GM12873 (cell line): ENCODE measurements around the gene PSD4.

Source experiments
- TF ChIP-seq, protein P1 (sequence below): IDR thresholded peaks from 2 replicates; pipeline ENCODE4 v1.5.1; 2012; ENCODE audit warnings: low read depth, mild to moderate bottlenecking, moderate library complexity, low read length, control low read depth; ENCODE audit not compliant: insufficient read depth; ENCODE audit errors: missing control alignments

PSD4 gene

DNA sequence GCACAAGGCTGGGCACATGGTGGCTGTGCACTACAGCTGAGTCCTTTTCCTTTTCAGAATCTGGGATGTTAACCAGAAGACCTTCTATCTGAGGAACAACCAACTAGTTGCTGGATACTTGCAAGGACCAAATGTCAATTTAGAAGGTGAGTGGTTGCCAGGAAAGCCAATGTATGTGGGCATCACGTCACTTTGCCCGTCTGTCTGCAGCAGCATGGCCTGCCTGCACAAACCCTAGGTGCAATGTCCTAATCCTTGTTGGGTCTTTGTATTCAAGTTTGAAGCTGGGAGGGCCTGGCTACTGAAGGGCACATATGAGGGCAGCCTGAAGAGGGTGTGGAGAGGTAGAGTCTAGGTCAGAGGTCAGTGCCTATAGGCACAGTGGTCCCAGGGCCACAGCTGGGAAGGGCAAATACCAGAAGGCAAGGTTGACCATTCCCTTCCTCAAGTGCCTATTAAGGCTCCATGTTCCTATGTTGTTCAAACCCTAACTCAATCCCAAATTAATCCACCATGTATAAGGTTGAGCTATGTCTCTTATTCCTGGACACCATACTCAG lies 44.2 kb upstream of the PSD4 start:
- TF ChIP-seq, protein P1, sequence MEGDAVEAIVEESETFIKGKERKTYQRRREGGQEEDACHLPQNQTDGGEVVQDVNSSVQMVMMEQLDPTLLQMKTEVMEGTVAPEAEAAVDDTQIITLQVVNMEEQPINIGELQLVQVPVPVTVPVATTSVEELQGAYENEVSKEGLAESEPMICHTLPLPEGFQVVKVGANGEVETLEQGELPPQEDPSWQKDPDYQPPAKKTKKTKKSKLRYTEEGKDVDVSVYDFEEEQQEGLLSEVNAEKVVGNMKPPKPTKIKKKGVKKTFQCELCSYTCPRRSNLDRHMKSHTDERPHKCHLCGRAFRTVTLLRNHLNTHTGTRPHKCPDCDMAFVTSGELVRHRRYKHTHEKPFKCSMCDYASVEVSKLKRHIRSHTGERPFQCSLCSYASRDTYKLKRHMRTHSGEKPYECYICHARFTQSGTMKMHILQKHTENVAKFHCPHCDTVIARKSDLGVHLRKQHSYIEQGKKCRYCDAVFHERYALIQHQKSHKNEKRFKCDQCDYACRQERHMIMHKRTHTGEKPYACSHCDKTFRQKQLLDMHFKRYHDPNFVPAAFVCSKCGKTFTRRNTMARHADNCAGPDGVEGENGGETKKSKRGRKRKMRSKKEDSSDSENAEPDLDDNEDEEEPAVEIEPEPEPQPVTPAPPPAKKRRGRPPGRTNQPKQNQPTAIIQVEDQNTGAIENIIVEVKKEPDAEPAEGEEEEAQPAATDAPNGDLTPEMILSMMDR = no peak

DNA sequence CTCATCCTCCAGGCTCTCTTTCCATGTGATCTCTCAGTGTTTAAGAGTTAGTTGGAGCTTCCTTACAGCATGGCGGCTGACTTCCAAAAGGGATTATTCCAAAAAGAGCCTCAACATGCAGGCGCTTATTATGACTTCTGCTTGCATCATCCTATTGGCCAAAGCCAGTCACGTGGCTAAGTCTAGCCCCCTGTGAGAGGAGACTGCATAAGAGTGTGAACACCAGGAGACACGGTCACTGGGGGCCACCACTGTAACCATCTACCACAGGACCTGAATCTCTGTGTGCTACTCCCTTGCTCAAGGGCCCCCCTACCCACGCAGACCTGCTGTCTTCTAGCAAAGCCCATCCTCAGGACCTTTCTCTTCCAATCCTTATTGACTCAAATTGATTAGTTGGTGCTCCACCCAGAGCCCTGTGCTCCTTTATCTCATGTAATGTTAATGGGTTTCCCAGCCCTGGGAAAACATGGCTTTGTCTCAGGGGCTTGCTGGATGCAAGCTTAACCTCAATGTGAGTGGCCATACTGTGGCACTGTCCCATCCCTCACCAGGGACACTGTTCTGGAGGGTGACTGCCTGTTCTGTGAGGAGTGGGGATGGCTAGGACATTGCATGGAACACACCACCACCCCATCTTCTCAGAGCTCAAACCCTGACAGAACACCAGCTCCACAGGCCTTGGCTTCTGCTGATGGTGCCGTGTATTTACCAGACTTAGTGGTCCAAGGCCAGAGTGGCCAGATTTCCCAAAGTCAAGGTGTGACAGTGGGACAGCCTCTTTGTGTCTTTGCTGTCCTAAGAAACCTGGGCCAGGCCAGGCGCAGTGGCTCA lies 42.2 kb upstream of the PSD4 start:
- TF ChIP-seq, protein P1 = no peak

DNA sequence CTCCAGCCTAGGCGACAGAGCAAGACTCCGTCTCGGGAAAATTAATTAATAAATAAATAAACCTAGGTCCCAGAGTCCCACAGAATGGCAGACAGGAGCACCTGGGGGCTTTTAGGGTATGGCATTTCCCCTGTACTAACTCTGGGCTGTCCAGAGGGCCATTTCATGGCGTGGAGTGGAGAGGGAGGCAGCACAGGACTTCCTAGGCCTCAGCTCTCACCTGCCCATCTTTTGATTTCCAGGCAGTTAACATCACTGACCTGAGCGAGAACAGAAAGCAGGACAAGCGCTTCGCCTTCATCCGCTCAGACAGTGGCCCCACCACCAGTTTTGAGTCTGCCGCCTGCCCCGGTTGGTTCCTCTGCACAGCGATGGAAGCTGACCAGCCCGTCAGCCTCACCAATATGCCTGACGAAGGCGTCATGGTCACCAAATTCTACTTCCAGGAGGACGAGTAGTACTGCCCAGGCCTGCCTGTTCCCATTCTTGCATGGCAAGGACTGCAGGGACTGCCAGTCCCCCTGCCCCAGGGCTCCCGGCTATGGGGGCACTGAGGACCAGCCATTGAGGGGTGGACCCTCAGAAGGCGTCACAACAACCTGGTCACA lies 41.3 kb upstream of the PSD4 start:
- TF ChIP-seq, protein P1 = no peak

DNA sequence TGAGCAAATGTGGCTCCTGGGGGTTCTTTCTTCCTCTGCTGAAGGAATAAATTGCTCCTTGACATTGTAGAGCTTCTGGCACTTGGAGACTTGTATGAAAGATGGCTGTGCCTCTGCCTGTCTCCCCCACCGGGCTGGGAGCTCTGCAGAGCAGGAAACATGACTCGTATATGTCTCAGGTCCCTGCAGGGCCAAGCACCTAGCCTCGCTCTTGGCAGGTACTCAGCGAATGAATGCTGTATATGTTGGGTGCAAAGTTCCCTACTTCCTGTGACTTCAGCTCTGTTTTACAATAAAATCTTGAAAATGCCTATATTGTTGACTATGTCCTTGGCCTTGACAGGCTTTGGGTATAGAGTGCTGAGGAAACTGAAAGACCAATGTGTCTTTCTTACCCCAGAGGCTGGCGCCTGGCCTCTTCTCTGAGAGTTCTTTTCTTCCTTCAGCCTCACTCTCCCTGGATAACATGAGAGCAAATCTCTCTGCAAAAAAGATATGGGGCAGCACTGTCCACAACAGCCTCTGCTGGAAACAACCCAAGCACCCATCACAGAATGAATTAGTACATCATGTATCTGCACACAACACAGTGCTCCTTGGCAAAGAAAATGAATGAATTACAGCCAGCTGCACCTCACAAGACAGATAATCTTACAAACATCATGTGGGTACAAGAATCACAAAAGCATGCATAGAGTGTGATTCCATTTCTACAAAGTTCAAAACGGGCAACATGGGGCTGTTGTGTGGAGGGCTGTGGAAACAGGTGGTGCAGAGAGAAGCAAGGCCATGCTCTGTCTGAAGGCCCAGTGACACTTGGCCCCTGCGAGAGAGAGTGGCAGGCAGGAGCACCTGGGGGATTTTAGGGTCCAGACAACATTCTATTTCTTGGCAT lies 39.8 kb upstream of the PSD4 start:
- TF ChIP-seq, protein P1 = no peak

DNA sequence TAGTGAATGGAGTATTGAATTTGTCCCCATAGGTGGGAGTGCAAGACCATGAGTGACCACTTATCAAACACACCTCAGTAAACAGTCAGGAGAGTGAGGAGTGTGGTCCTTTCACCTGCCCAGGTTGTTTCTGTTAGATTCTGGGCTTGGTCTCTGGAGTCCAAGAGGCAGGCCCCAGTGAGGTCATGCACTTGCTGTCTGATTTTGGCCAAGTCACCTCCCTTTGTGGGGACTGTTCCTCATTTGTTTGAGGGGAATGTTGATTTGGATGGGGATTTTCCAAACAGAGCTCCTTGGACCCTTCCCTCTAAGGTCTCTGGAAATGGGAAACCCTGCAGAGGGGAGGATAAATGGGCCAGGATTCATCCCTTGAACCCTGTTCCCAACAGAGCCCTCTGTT lies 39.1 kb upstream of the PSD4 start:
- TF ChIP-seq, protein P1 = no peak

DNA sequence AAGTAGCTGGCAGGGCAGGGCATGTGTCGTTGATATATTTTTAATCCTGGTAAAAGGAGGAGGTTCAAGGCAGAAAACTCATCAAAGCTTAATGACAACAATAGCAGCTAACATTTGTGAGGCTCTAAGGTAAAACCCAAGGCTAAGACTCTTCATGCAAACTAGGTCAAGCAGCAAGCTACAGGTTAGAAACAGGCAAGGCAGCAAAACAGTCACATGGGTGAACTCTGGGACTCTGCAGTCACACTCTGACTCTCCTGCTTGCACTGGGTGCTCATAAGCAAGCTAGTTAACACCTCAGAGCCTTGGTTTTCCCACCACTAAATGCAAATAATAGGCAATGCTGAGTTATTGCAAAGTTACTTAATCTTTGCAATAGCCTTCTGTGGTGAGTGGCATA lies 38.5 kb upstream of the PSD4 start:
- TF ChIP-seq, protein P1 = no peak
